Measurements from ENCODE around the gene NOL8. TPM values are rescaled to one million over a fixed set of nuclear protein-coding genes. Genes with fewer than 3 reads are reported as not detected.

The NOL8 gene
- total RNA-seq, 2 donors from 2014 or later = 23.8 to 26.6 TPM

DNA sequence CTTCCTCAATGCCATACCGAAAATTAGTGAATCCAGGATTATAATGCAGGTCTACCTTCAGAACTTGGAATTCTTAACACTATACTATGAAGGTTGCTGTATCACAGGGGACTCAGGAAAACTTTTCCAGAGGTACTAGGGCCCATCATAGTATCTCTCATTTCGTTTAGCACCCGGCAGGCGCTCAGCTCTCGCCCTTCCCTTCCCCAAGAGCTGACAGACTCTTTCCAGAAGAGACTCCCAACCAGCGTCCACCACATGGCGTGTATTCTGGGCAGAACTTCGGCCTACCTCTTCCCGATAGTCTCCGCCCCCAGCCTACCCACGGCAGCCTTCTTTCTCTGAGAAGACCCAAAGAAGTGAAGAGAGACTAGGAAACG lies 271 bp downstream of the NOL8 start:
- H3K36me3 ChIP-seq = no peaks in the 10 kb centered on the region
- intact Hi-C loops (cut with DNase I) = loop anchor here (5.0 kb wide), 1 partner anchor 33 kb away; the partner anchor contains the start of gene IARS1
- under 1% methylated on average over 12 of the region's 12 CpGs for WGBS
- TF ChIP-seq POLR2A (IDR thresholded peaks at IDR 0.05) = no peak
- H3K9me3 ChIP-seq = no peaks in the 10 kb centered on the region
- DNase-seq (ENCODE audit: low spot score) = no peak
- H3K4me1 ChIP-seq (replicated peaks) = peaks cover 8% of the 10 kb centered on the region
- H3K4me3 ChIP-seq = peak overlapping the region; percentile 73 to 82
- peak overlapping the region; percentile 89 to 94 for H3K27ac ChIP-seq
- no peaks in the 10 kb centered on the region for H3K27me3 ChIP-seq (replicated peaks; ENCODE audit: insufficient read depth)

DNA sequence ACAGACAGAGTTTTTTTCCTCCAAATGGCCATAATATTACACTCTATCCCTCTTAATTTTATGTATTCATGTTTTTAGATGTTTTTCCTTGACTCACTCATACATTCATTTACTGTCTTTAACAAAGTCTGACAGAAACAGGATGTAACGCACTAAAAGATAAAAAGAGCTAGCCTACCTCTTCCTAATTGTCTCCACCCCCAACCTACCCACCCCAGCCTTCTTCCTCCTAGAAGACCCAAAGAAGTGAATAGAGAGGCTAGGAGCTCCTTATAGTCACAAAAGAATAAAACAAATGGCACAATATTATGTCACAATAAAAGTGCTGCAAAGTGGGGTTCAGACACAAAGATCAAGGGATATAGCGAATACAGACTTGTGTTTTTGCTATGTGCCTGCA lies 719 bp downstream of the NOL8 start:
- Histone ChIP-seq H3K4me3 (peak overlapping the region; percentile 73 to 82), H3K36me3 (no peaks in the 10 kb centered on the region), H3K4me1 (replicated peaks) (peaks cover 8% of the 10 kb centered on the region), H3K9me3 (no peaks in the 10 kb centered on the region), H3K27me3 (replicated peaks; ENCODE audit: insufficient read depth) (no peaks in the 10 kb centered on the region), H3K27ac (peak overlapping the region; percentile 89 to 94)
- WGBS = 23% methylated on average over 2 of the region's 2 CpGs
- TF ChIP-seq POLR2A (IDR thresholded peaks at IDR 0.05) = no peak
- TF ChIP-seq, protein P1, sequence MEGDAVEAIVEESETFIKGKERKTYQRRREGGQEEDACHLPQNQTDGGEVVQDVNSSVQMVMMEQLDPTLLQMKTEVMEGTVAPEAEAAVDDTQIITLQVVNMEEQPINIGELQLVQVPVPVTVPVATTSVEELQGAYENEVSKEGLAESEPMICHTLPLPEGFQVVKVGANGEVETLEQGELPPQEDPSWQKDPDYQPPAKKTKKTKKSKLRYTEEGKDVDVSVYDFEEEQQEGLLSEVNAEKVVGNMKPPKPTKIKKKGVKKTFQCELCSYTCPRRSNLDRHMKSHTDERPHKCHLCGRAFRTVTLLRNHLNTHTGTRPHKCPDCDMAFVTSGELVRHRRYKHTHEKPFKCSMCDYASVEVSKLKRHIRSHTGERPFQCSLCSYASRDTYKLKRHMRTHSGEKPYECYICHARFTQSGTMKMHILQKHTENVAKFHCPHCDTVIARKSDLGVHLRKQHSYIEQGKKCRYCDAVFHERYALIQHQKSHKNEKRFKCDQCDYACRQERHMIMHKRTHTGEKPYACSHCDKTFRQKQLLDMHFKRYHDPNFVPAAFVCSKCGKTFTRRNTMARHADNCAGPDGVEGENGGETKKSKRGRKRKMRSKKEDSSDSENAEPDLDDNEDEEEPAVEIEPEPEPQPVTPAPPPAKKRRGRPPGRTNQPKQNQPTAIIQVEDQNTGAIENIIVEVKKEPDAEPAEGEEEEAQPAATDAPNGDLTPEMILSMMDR (IDR thresholded peaks at IDR 0.05) = no peak
- no peak for TF ChIP-seq POLR2AphosphoS5 (IDR thresholded peaks at IDR 0.05)
- intact Hi-C loops (cut with DNase I) = no loop called here
- no peak for DNase-seq (ENCODE audit: low spot score)

DNA sequence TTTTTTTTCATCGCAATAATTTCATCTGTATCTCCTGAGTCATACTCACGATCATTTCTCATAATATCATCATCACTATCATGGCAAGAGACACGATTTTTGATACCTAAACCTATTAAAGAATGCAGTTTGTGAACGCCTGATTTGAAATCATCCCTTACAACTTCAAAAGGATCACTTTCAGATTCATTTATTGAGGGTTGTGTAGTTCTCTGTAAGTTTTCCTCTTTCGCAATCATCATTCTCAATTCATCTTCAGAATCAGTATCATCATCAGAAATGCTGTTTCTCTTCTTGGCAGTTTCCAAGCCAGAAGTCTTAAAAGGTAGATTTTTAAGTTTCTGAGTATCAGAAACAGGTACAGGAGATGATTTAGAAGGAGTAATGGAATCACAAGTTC lies 9.7 kb downstream of the NOL8 start:
- H3K4me3 ChIP-seq = no peak overlapping the region
- H3K36me3 ChIP-seq = peaks cover 4 to 11% of the 10 kb centered on the region in 2 donors
- intact Hi-C loops (cut with DNase I) = no loop called here
- no peak for DNase-seq (ENCODE audit: low spot score)
- no peaks in the 10 kb centered on the region for H3K9me3 ChIP-seq
- no peaks in the 10 kb centered on the region for H3K4me1 ChIP-seq (replicated peaks)
- no peak for TF ChIP-seq POLR2AphosphoS5 (IDR thresholded peaks at IDR 0.05)
- no peak for TF ChIP-seq POLR2A (IDR thresholded peaks at IDR 0.05)
- TF ChIP-seq, protein P1 (IDR thresholded peaks at IDR 0.05) = no peak
- WGBS = 94% methylated on average over 5 of the region's 5 CpGs
- H3K27me3 ChIP-seq (replicated peaks; ENCODE audit: insufficient read depth) = no peaks in the 10 kb centered on the region
- H3K27ac ChIP-seq = no peak overlapping the region

DNA sequence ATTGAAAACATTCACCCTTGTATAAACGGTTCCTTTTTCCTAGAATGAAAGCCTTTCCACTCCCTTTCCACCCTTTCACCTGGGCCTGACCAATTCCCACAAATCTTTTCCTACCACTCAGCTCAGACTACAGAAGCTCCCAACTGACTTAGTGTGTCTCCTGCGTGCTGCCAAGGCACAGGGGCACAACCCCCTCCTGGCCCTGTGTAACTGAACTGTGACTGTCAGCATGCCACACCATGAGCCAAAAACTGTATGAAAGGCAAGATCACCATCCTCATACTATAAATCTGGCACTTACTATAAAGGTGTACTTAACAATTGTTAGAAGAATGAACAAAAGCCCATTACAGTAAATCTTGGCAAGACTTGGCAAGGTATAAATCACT lies 11.5 kb downstream of the NOL8 start:
- peak overlapping the region; percentile 1 to 37 for H3K27ac ChIP-seq
- intact Hi-C loops (cut with DNase I) = no loop called here

DNA sequence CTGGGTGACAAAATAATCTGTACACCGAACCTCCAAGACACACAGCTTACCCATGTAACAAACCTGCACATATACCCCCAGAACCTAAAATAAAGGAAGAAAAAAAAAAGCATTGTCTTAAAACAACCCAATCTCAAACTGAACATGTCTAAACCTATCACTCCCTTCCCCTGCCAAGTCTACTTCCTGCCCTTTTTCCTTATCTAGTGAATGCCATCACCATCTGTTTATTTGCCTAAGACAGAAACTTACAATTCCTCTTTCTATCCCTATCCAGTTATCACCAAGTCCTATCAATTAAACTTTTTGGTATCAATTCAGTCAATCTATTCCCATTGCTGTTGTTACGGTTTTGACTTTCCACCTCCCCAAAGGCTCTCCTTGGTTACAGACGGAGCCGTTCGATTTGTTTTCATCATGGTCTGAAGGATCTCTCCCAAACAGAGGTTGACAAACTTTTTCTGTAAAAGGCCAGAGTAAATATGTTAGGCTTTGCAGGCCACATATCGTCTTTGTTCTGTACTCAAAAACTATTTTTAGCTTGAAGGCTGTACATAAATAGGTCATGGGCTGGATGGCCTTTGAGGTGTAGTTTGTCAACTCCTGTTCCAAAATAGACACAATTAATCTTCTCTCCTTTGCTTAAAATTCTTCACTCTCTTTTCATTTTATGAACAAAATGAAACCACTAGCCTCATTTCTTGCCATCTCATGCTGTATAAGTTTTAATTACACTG lies 12.1 kb downstream of the NOL8 start:
- Histone ChIP-seq H3K9me3 (no peaks in the 10 kb centered on the region), H3K4me1 (replicated peaks) (no peaks in the 10 kb centered on the region), H3K4me3 (no peak overlapping the region), H3K27me3 (replicated peaks; ENCODE audit: insufficient read depth) (no peaks in the 10 kb centered on the region), H3K36me3 (peaks cover 4 to 8% of the 10 kb centered on the region in 2 donors), H3K27ac (peak overlapping the region; percentile 1 to 37)
- TF ChIP-seq POLR2AphosphoS5 (IDR thresholded peaks at IDR 0.05) = peak; percentile 45
- TF ChIP-seq, protein P1 (IDR thresholded peaks at IDR 0.05) = no peak
- no peak for TF ChIP-seq POLR2A (IDR thresholded peaks at IDR 0.05)
- DNase-seq (ENCODE audit: low spot score) = no peak
- intact Hi-C loops (cut with DNase I) = no loop called here
- WGBS = 34% methylated on average over 6 of the region's 6 CpGs

More for the DNA sequence above, 11.5 kb downstream of the NOL8 start:
- Histone ChIP-seq H3K4me1 (replicated peaks) (no peaks in the 10 kb centered on the region), H3K36me3 (peaks cover 4 to 8% of the 10 kb centered on the region in 2 donors), H3K4me3 (no peak overlapping the region), H3K9me3 (no peaks in the 10 kb centered on the region), H3K27me3 (replicated peaks; ENCODE audit: insufficient read depth) (no peaks in the 10 kb centered on the region)
- TF ChIP-seq POLR2A (IDR thresholded peaks at IDR 0.05) (no peak), POLR2AphosphoS5 (IDR thresholded peaks at IDR 0.05) (no peak)
- TF ChIP-seq, protein P1 (IDR thresholded peaks at IDR 0.05) = no peak
- DNase-seq (ENCODE audit: low spot score) = no peak
- WGBS = 33% methylated on average over 2 of the region's 2 CpGs
